H1 (cell line): ENCODE data around the gene UCHL5. TPM values are rescaled to one million over a fixed set of nuclear protein-coding genes. Genes with fewer than 3 reads are reported as not detected.

Experiments used
- CHD7 ChIP-seq: fragments of 300-600 bp; sonication (generic); IDR thresholded peaks from 2 replicates; pipeline ENCODE4 v1.7.1; 2012; ENCODE audit warnings: low read length, moderate library complexity, mild to moderate bottlenecking, inconsistent platforms; ENCODE audit not compliant: insufficient replicate concordance
- HDAC2 ChIP-seq, 2 experiments: fragments of 300-600 bp in 1 of 2; sonication (generic) in 1 of 2; IDR thresholded peaks; 2 replicates each; pipeline ENCODE4 v1.6.1; 2011 to 2012; ENCODE audit warnings: low read depth in 2 of 2, low read length in 2 of 2, mild to moderate bottlenecking in 2 of 2, moderate library complexity in 2 of 2, borderline replicate concordance in 1 of 2, inconsistent platforms in 1 of 2
- JUN ChIP-seq: IDR thresholded peaks from 2 replicates; pipeline ENCODE4 v1.6.1; 2011; ENCODE audit warnings: low read depth, mild to moderate bottlenecking, improper control_type of control experiment, low read length
- SP4 ChIP-seq: IDR thresholded peaks from 2 replicates; pipeline ENCODE4 v1.6.1; 2012; ENCODE audit warnings: low read length, inconsistent platforms
- polyA plus RNA-seq, 7 experiments: library from polyadenylated mRNA; depleted of rRNA in 3 of 7; stranded (reverse) in 5 of 7; unstranded in 2 of 7; fragments of >200 nt in 5 of 7; fragments of 200-250 nt in 2 of 7; gene quantifications; 1 replicate in 5 of 7; 2 replicates in 1 of 7; 4 replicates in 1 of 7; pipeline versions ENCODE4 v1.2.1 to v1.2.3, GENCODE V29; 2011 to 2013; ENCODE audit warnings: missing spikeins in 2 of 7, mixed read lengths in 2 of 7
- total RNA-seq: library from RNA; stranded (reverse); fragmentation: NEBNext Ultra II Directional; extraction: Animal tissue kit (Norgen Biotek cat#: 25700); gene quantifications from 2 replicates; pipeline ENCODE4 v1.2.1, GENCODE V29; 2021
- TF ChIP-seq, protein P1 (sequence below): IDR thresholded peaks from 2 replicates; pipeline ENCODE4 v1.6.1; 2012; ENCODE audit warnings: inconsistent platforms

The UCHL5 gene
- total and polyA plus RNA-seq, 2 of the 8 experiments (the other 6 are each of a cell fraction or from before 2014, with no cell fraction given): 12.0 to 40.0 TPM

DNA sequence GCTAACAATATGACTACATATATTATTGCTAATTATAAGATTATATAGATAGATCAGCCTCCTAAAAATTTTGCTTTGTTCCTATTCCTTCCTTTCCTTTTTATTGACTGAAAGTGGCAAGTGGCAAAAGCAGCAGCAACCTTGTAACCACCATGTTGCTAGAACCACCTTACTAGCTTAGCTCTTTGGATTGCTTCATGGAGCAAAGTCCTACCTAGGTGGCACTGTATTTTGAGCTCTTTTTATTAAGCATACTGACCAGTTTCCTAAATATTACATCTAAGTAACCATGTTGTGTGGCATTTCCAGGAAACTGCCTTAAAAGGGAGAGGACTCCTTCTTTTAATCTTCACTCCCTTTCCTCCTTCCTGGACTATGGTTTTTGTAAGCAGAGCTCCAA, 90.8 kb downstream of the UCHL5 start (continued):
- TF ChIP-seq JUN: no peak
- TF ChIP-seq HDAC2 (IDR thresholded peaks at IDR 0.05; ENCODE audit: borderline replicate concordance in 1 of 2, low read depth in 2 of 2, low read length in 2 of 2): no peak
- no peak for TF ChIP-seq SP4
- TF ChIP-seq, protein P1, sequence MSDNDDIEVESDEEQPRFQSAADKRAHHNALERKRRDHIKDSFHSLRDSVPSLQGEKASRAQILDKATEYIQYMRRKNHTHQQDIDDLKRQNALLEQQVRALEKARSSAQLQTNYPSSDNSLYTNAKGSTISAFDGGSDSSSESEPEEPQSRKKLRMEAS: no peak
- TF ChIP-seq CHD7: no peak
